Endodermal cell (in vitro differentiated cells): Measurements from ENCODE around the gene SYNCRIP. TPM values are rescaled to one million over a fixed set of nuclear protein-coding genes. Genes with fewer than 3 reads are reported as not detected.

Experiments
- DNase-seq: peaks from one replicate; pipeline ENCODE4 v3.0.0-alpha.2; 2017
- H3K27ac ChIP-seq: 2 replicates; pipeline ENCODE4 v1.5.1; 2013; ENCODE audit warnings: mild to moderate bottlenecking, low read depth, low read length, moderate library complexity
- H3K27me3 ChIP-seq: 2 replicates; pipeline ENCODE4 v1.6.1; 2013; ENCODE audit warnings: mild to moderate bottlenecking, low read length, moderate library complexity; ENCODE audit not compliant: insufficient read depth, control insufficient read depth, poor library complexity, severe bottlenecking
- H3K36me3 ChIP-seq: 2 replicates; pipeline ENCODE4 v1.7.0; 2013; ENCODE audit warnings: mild to moderate bottlenecking, low read length, moderate library complexity; ENCODE audit not compliant: control insufficient read depth, insufficient read depth
- H3K4me1 ChIP-seq: one replicate; pipeline ENCODE4 v1.7.0; 2013; ENCODE audit warnings: low read length; ENCODE audit not compliant: control insufficient read depth, insufficient read depth
- H3K4me3 ChIP-seq: 2 replicates; pipeline ENCODE4 v1.5.1; 2013; ENCODE audit warnings: mild to moderate bottlenecking, low read length, moderate library complexity
- H3K9ac ChIP-seq: 2 replicates; pipeline ENCODE4 v1.6.1; 2013; ENCODE audit warnings: mild to moderate bottlenecking, low read length, moderate library complexity; ENCODE audit not compliant: poor library complexity, severe bottlenecking; ENCODE audit errors: extremely low read depth
- H3K9me3 ChIP-seq: 2 replicates; pipeline ENCODE4 v1.6.1; 2013; ENCODE audit warnings: mild to moderate bottlenecking, low read length, moderate library complexity; ENCODE audit not compliant: control insufficient read depth
- H3K27ac Mint-ChIP-seq: 2 replicates; pipeline ENCODE4 v1.8.0; 2020; ENCODE audit warnings: mixed read lengths
- H3K27me3 Mint-ChIP-seq: 2 replicates; pipeline ENCODE4 v1.8.0; 2021; ENCODE audit warnings: mild to moderate bottlenecking, mixed read lengths; ENCODE audit not compliant: insufficient read depth
- H3K36me3 Mint-ChIP-seq: 2 replicates; pipeline ENCODE4 v1.8.0; 2020; ENCODE audit warnings: low read depth, mixed read lengths
- H3K4me1 Mint-ChIP-seq: 2 replicates; pipeline ENCODE4 v1.8.0; 2020; ENCODE audit warnings: mixed read lengths
- H3K4me3 Mint-ChIP-seq: 2 replicates; pipeline ENCODE4 v1.8.0; 2020; ENCODE audit warnings: mild to moderate bottlenecking, moderate library complexity, mixed read lengths
- H3K9me3 Mint-ChIP-seq: 2 replicates; pipeline ENCODE4 v1.8.0; 2020; ENCODE audit warnings: mild to moderate bottlenecking, mixed read lengths
- CTCF ChIP-seq: fragments of 200-600 bp; sonication (generic); conservative IDR thresholded peaks from 2 replicates; pipeline ENCODE4 v1.5.0; 2021; ENCODE audit warnings: antibody characterized with exemption, mild to moderate bottlenecking
- WGBS, 2 experiments: methylation state at CpG; one replicate each; pipeline versions ENCODE4 v1.1.5 to v1.1.7; 2013; ENCODE audit warnings: missing lambda C conversion rate in 2 of 2, mixed read lengths in 1 of 2; ENCODE audit not compliant: insufficient coverage in 1 of 2, insufficient read length in 1 of 2; 5-methylcytosine and 5-hydroxymethylcytosine counted together
- total RNA-seq, 2 donors: library from RNA; stranded (reverse); fragmentation: NEBNext Ultra II Directional in 1 of 2; extraction: Animal tissue kit (Norgen Biotek cat#: 25700) in 1 of 2; gene quantifications; 2 replicates in 1 of 2; 3 replicates in 1 of 2; pipeline ENCODE4 v1.2.1, GENCODE V29; 2021

SYNCRIP gene
- total RNA-seq, 2 donors from 2014 or later, result 121 to 123 TPM

GRCh38 chr6:85581572-85581971 lies 61.1 kb downstream of the SYNCRIP start:
- H3K9ac ChIP-seq, result no peak overlapping the region
- peak overlapping the region; percentile 32 for H3K27ac Mint-ChIP-seq
- no peaks in the 10 kb centered on the region for H3K36me3 ChIP-seq
- H3K9me3 ChIP-seq, result peaks cover 15% of the 10 kb centered on the region
- H3K27ac ChIP-seq, result no peak overlapping the region
- H3K36me3 Mint-ChIP-seq, result peaks cover 40% of the 10 kb centered on the region
- H3K4me3 Mint-ChIP-seq, result peak overlapping the region; percentile 28
- H3K4me1 ChIP-seq, result peaks cover 3% of the 10 kb centered on the region
- no peak for TF ChIP-seq CTCF
- H3K27me3 Mint-ChIP-seq, result no peaks in the 10 kb centered on the region
- no peaks in the 10 kb centered on the region for H3K27me3 ChIP-seq
- H3K9me3 Mint-ChIP-seq, result peaks cover 42% of the 10 kb centered on the region
- no peak for DNase-seq
- H3K4me1 Mint-ChIP-seq, result peaks cover 25% of the 10 kb centered on the region
- H3K4me3 ChIP-seq, result peak overlapping the region; percentile 26

GRCh38 chr6:85580878-85581267 lies 61.8 kb downstream of the SYNCRIP start:
- Mint-ChIP-seq H3K4me3 (peak overlapping the region; percentile 28), H3K36me3 (peaks cover 38% of the 10 kb centered on the region), H3K9me3 (peaks cover 42% of the 10 kb centered on the region), H3K4me1 (peaks cover 25% of the 10 kb centered on the region), H3K27ac (peak overlapping the region; percentile 70), H3K27me3 (no peaks in the 10 kb centered on the region)
- peak; percentile 46 for TF ChIP-seq CTCF
- DNase-seq, result peak; percentile 73
- peaks cover 15% of the 10 kb centered on the region for H3K9me3 ChIP-seq
- peak overlapping the region; percentile 51 for H3K4me3 ChIP-seq
- 86 to 100% methylated on average over 1 of the region's 1 CpG for WGBS, 2 experiments
- no peak overlapping the region for H3K9ac ChIP-seq
- H3K36me3 ChIP-seq, result no peaks in the 10 kb centered on the region
- H3K27me3 ChIP-seq, result no peaks in the 10 kb centered on the region
- H3K4me1 ChIP-seq, result peaks cover 7% of the 10 kb centered on the region
- no peak overlapping the region for H3K27ac ChIP-seq

GRCh38 chr6:85580118-85580877 lies 62.4 kb downstream of the SYNCRIP start:
- no peak overlapping the region for H3K27ac ChIP-seq
- Mint-ChIP-seq H3K27me3 (no peaks in the 10 kb centered on the region), H3K9me3 (peaks cover 41% of the 10 kb centered on the region), H3K36me3 (peaks cover 33% of the 10 kb centered on the region), H3K27ac (peak overlapping the region; percentile 70), H3K4me3 (no peak overlapping the region), H3K4me1 (peaks cover 25% of the 10 kb centered on the region)
- H3K27me3 ChIP-seq, result no peaks in the 10 kb centered on the region
- no peak for DNase-seq
- 94 to 100% methylated on average over 3 to 5 of the region's 5 CpGs for WGBS, 2 experiments
- no peak overlapping the region for H3K9ac ChIP-seq
- H3K4me1 ChIP-seq, result peaks cover 7% of the 10 kb centered on the region
- no peak for TF ChIP-seq CTCF
- H3K36me3 ChIP-seq, result no peaks in the 10 kb centered on the region
- H3K9me3 ChIP-seq, result peaks cover 15% of the 10 kb centered on the region
- peak overlapping the region; percentile 51 for H3K4me3 ChIP-seq
